ENCODE results near the gene SLC5A1.
"Not testable (repeated sequence)": the region's sequence is repeated elsewhere in the genome, so short reads cannot be mapped to it uniquely, and the experiment has no call there.

Gene SLC5A1

DNA sequence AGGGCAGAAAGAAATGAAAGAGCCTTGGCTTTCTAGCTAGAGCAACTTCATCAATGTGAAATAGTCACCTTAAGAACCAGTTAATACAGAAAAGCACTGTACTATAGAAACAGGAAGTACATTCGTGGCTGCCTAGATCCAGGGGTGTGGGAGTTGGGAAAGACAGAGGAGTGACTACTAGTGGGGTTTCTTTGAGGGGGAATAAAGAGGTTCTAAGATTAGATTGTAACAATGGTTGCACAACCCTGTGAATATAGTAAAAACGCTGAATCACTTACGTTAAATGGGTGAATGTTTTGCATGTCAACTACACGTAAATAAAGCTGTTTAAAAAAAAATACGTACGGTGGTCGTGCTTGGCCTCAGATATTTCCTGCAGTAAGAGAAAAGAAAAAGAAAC is 107.6 kb downstream of the SLC5A1 start:
- DNase-seq, result not testable (repeated sequence)

GRCh38 chr22:32151641-32152040 is 108.6 kb downstream of the SLC5A1 start:
- DNase-seq, result not testable (repeated sequence)

GRCh38 chr22:32154727-32155126 is 111.7 kb downstream of the SLC5A1 start:
- DNase-seq, result not testable (repeated sequence)

GRCh38 chr22:32157632-32158031 is 114.6 kb downstream of the SLC5A1 start:
- DNase-seq, result not testable (repeated sequence)

- no peak for DNase-seq
These were observed 115.9 kb downstream of the SLC5A1 start, which contains the start of gene C22orf42 for GRCh38 chr22:32158712-32159533. Gene C22orf42, minus strand, starts transcription at chr22:32159303. Its CDS starts 88 bp downstream, at chr22:32159215.

- not testable (repeated sequence) for DNase-seq
These were observed 117.3 kb downstream of the SLC5A1 start for GRCh38 chr22:32160411-32160810.

All from activated CD4-positive, CD25-positive, alpha-beta regulatory T cell treated with anti-CD3 and anti-CD28 coated beads, Interleukin-2, amount 50 U/mL, for 72 hours (primary cell).